Bronchial epithelial cell (primary cell): Measurements from ENCODE around the gene ABCA1. TPM values are rescaled to one million over a fixed set of nuclear protein-coding genes. Genes with fewer than 3 reads are reported as not detected.

Experiments
- DNase-seq: peaks from one replicate; pipeline ENCODE4 v3.0.0-alpha.2; 2010; ENCODE audit warnings: low read depth
- FAIRE-seq: peaks from 2 replicates; lab custom pipeline; 2011; peaks lifted over from hg19 to GRCh38; lab: Jason Lieb, UNC
- H3K27me3 ChIP-seq: 2 replicates; pipeline ENCODE4 v1.5.1; 2011; ENCODE audit warnings: low read length; ENCODE audit not compliant: control insufficient read depth, insufficient read depth
- H3K36me3 ChIP-seq: 2 replicates; pipeline ENCODE4 v1.5.1; 2011; ENCODE audit warnings: low read length; ENCODE audit not compliant: control insufficient read depth, insufficient read depth
- H3K4me3 ChIP-seq: 2 replicates; pipeline ENCODE4 v1.5.1; 2011; ENCODE audit warnings: mild to moderate bottlenecking, low read depth, low read length, control low read depth
- total RNA-seq: library from RNA; depleted of rRNA; stranded (reverse); fragments of >200 nt; gene quantifications from 2 replicates; pipeline ENCODE4 v1.2.1, GENCODE V29; 2014
- TF ChIP-seq, protein P1 (sequence below): IDR thresholded peaks from 2 replicates; pipeline ENCODE4 v1.5.1; 2011; ENCODE audit warnings: mild to moderate bottlenecking, moderate library complexity, low read length, control low read depth, inconsistent platforms; ENCODE audit not compliant: insufficient read depth, severe bottlenecking

ABCA1 gene
- total RNA-seq, 1 donor from 2014 or later, result 34.2 TPM

- DNase-seq, result no peak
- H3K27me3 ChIP-seq, result no peaks in the 10 kb centered on the region
- H3K36me3 ChIP-seq, result no peaks in the 10 kb centered on the region
- H3K4me3 ChIP-seq, result no peak overlapping the region
- TF ChIP-seq, protein P1, sequence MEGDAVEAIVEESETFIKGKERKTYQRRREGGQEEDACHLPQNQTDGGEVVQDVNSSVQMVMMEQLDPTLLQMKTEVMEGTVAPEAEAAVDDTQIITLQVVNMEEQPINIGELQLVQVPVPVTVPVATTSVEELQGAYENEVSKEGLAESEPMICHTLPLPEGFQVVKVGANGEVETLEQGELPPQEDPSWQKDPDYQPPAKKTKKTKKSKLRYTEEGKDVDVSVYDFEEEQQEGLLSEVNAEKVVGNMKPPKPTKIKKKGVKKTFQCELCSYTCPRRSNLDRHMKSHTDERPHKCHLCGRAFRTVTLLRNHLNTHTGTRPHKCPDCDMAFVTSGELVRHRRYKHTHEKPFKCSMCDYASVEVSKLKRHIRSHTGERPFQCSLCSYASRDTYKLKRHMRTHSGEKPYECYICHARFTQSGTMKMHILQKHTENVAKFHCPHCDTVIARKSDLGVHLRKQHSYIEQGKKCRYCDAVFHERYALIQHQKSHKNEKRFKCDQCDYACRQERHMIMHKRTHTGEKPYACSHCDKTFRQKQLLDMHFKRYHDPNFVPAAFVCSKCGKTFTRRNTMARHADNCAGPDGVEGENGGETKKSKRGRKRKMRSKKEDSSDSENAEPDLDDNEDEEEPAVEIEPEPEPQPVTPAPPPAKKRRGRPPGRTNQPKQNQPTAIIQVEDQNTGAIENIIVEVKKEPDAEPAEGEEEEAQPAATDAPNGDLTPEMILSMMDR, result no peak
- FAIRE-seq, result no peak
These were observed 13.5 kb downstream of the ABCA1 start for GRCh38 chr9:104914466-104914865.

DNA sequence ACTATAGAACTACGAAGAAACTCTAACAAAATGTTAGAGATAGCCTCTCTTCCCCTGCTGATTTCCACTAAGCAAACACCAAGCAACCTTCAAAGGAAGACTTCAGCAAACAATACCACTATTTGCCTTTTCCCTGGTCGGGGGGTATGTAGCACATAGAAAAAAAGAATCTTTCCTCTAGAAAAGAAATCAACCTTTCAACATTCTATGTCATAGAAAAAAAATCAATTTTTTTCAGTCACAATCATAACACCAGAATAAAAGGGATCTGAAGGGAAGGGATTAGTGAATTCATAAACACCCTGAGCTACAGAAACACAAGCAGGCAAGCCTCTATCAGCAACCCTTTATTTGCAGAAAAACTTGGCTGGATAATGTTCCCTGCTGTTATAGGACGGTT is 15.3 kb downstream of the ABCA1 start:
- Histone ChIP-seq H3K36me3 (no peaks in the 10 kb centered on the region), H3K27me3 (no peaks in the 10 kb centered on the region), H3K4me3 (no peak overlapping the region)
- FAIRE-seq, result no peak
- DNase-seq, result no peak
- TF ChIP-seq, protein P1, result no peak

DNA sequence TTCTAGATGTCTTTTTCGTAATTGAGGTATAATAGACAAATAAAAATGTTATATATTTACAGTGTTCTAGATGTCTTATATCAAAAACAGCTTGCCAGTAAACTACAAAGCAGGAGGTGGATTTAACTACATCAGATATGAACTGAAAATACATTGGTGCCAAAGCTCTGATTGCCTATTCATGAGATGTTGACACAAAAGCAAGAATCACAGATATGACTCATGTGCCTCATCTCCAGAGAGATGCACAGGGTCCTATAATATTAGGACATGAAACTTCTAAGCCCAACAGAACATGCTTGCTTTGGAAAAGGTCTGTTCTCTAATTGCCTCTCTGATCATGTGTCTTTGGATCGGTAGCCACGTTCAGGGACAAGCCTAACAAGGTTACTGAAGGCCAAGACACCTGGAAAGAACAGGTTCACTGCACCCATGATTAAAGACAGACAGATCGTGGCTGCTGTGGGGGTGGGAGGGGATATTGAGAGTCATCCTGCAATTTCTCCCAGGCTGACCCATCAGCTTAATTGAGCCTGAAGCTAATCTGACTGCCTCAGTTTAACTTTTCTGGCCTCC is 16.8 kb downstream of the ABCA1 start:
- TF ChIP-seq, protein P1, result no peak
- Histone ChIP-seq H3K27me3 (no peaks in the 10 kb centered on the region), H3K36me3 (no peaks in the 10 kb centered on the region), H3K4me3 (no peak overlapping the region)
- DNase-seq (peak; percentile 60), FAIRE-seq (no peak)

DNA sequence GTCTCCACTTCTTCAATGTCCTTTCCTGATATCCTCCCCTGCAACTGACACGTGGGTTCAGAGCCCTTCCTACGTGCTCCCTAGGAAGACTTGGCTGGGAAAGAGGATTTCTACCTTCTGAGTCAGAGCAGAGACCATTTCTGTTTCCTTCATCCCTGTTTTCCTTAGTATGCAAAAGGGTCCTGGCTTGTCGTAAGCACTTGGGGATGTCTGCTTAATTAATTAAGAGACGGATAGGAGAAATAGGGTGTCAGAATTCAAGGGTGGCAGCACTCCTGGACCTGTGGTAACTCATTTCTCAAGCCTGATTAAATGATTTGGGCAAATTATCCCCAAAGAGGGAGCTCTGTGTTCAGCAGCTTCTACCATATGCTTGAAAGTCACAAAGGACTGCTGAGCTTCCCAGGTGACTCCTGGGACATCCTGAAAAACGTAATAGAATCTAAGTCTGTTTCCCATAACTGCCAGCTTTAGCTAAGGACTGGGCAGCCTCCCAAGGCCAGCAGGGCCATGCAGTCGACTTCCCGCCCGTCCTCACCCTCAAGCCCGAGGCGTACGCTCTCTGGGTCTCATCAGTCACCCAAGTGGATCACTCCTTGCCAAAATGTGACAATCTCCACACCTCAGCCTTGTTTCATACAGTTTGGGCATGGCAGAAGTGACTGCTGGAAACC is 20.5 kb downstream of the ABCA1 start:
- TF ChIP-seq, protein P1, result no peak
- Histone ChIP-seq H3K27me3 (no peaks in the 10 kb centered on the region), H3K4me3 (no peak overlapping the region), H3K36me3 (no peaks in the 10 kb centered on the region)
- FAIRE-seq (no peak), DNase-seq (peak; percentile 75)

- H3K27me3 ChIP-seq, result no peaks in the 10 kb centered on the region
- TF ChIP-seq, protein P1, result no peak
- H3K36me3 ChIP-seq, result no peaks in the 10 kb centered on the region
- FAIRE-seq, result no peak
- peak; percentile 10 for DNase-seq
- no peak overlapping the region for H3K4me3 ChIP-seq
These were observed 21.3 kb downstream of the ABCA1 start for GRCh38 chr9:104906441-104907277.
